ENCODE data around the gene CCDC13. TPM values are rescaled to one million over a fixed set of nuclear protein-coding genes. Genes with fewer than 3 reads are reported as not detected.

Gene CCDC13
- total RNA-seq, 5 donors from 2014 or later (not counting 1 experiment from before 2014, with no cell fraction given), result 0.28 to 2.1 (median 1.3) TPM; not detected in 1

GRCh38 chr3:42752441-42752840, 20.6 kb downstream of the CCDC13 start:
- H3K27me3 Mint-ChIP-seq, result no peaks in the 10 kb centered on the region
- H3K36me3 ChIP-seq (ENCODE audit: control insufficient read depth in 2 of 2, extremely low read depth in 1 of 2, insufficient read depth in 1 of 2, low read length in 1 of 2), result no peaks in the 10 kb centered on the region
- H3K4me1 ChIP-seq (ENCODE audit: control insufficient read depth in 1 of 2, extremely low read depth in 1 of 2, insufficient read depth in 2 of 2, low read length in 2 of 2), result peaks cover 9 to 25% of the 10 kb centered on the region in 2 experiments
- WGBS (ENCODE audit: insufficient coverage), result 97% methylated on average over 4 of the region's 9 CpGs
- peaks cover 17 to 26% (median 24%) of the 10 kb centered on the region in 3 donors for H3K4me1 Mint-ChIP-seq
- no peaks in the 10 kb centered on the region for H3K27me3 ChIP-seq (replicated peaks in 1 of 2; ENCODE audit: control insufficient read depth in 2 of 2, extremely low read depth in 1 of 2, insufficient read depth in 2 of 2, low read length in 1 of 2)
- DNase-seq (no peak), ATAC-seq (replicated peaks in 1 of 4) (no peak)
- H3K9me3 ChIP-seq, result no peaks in the 10 kb centered on the region
- no peak overlapping the region for H3K4me3 ChIP-seq (ENCODE audit: control insufficient read depth in 1 of 2, extremely low read depth in 1 of 2, low read length in 1 of 2)
- no peaks in the 10 kb centered on the region for H3K36me3 Mint-ChIP-seq
- no peak overlapping the region for H3K27ac ChIP-seq (ENCODE audit: low read length)
- POLR2A ChIA-PET, result no interaction called here
- no peaks in the 10 kb centered on the region for H3K9me3 Mint-ChIP-seq
- no peak overlapping the region for H3K27ac Mint-ChIP-seq
- H3K4me3 Mint-ChIP-seq, result no peak overlapping the region
- CTCF ChIA-PET, result interaction anchor here in 1 of 2 donors (0.6 kb wide), 1 partner anchor 191 kb away, joined by 4 read pairs; no protein-coding TSS in a partner anchor

DNA sequence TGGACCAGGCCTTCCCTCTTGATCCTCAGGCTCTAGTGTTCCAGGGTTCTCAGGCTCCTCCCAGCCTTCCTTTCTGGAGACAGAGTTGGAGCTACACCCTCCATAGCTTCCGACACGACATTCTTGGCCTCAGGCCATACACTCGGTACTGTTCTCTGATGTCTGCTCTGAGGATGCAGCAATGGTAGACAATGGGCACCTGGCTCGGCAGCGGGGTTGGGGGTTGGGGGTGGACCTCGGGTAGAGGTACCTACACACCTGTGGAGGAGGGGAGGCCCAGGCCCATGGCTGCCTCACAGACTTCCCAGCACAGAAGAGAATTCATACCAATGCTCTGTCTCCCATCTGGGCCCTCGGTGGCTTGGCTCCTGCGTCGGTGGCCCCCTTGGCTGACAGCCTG, 21.4 kb downstream of the CCDC13 start:
- Mint-ChIP-seq H3K27me3 (no peaks in the 10 kb centered on the region), H3K9me3 (no peaks in the 10 kb centered on the region), H3K4me1 (peaks cover 23 to 34% (median 32%) of the 10 kb centered on the region in 3 donors), H3K4me3 (no peak overlapping the region), H3K36me3 (no peaks in the 10 kb centered on the region), H3K27ac (no peak overlapping the region)
- ChIA-PET POLR2A (interaction anchor here in 1 of 2 donors (0.6 kb wide), 1 partner anchor 520 kb away, joined by 4 read pairs; no protein-coding TSS in a partner anchor), CTCF (interaction anchor here in 1 of 2 donors (0.7 kb wide), 1 partner anchor 18 kb away, joined by 3 read pairs; no protein-coding TSS in a partner anchor)
- no peaks in the 10 kb centered on the region for H3K36me3 ChIP-seq (ENCODE audit: control insufficient read depth in 2 of 2, extremely low read depth in 1 of 2, insufficient read depth in 1 of 2, low read length in 1 of 2)
- no peaks in the 10 kb centered on the region for H3K27me3 ChIP-seq (replicated peaks in 1 of 2; ENCODE audit: control insufficient read depth in 2 of 2, extremely low read depth in 1 of 2, insufficient read depth in 2 of 2, low read length in 1 of 2)
- H3K9me3 ChIP-seq, result no peaks in the 10 kb centered on the region
- no peak for ATAC-seq (replicated peaks in 1 of 4)
- no peak overlapping the region for H3K4me3 ChIP-seq (ENCODE audit: control insufficient read depth in 1 of 2, extremely low read depth in 1 of 2, low read length in 1 of 2)
- 100% methylated on average over 5 of the region's 9 CpGs for WGBS (ENCODE audit: insufficient coverage)
- peaks cover 18 to 34% of the 10 kb centered on the region in 2 experiments for H3K4me1 ChIP-seq (ENCODE audit: control insufficient read depth in 1 of 2, extremely low read depth in 1 of 2, insufficient read depth in 2 of 2, low read length in 2 of 2)
- H3K27ac ChIP-seq (ENCODE audit: low read length), result no peak overlapping the region
- DNase-seq, result no peak

- ATAC-seq (replicated peaks in 1 of 4) (no peak), DNase-seq (no peak)
- no peak overlapping the region for H3K4me3 Mint-ChIP-seq
- H3K4me1 Mint-ChIP-seq, result peaks cover 25 to 39% (median 33%) of the 10 kb centered on the region in 3 donors
- no peaks in the 10 kb centered on the region for H3K27me3 Mint-ChIP-seq
- H3K27me3 ChIP-seq (replicated peaks in 1 of 2; ENCODE audit: control insufficient read depth in 2 of 2, extremely low read depth in 1 of 2, insufficient read depth in 2 of 2, low read length in 1 of 2), result no peaks in the 10 kb centered on the region
- no peaks in the 10 kb centered on the region for H3K9me3 Mint-ChIP-seq
- H3K36me3 ChIP-seq (ENCODE audit: control insufficient read depth in 2 of 2, extremely low read depth in 1 of 2, insufficient read depth in 1 of 2, low read length in 1 of 2), result no peaks in the 10 kb centered on the region
- WGBS (ENCODE audit: insufficient coverage), result 91% methylated on average over 5 of the region's 7 CpGs
- H3K27ac ChIP-seq (ENCODE audit: low read length), result no peak overlapping the region
- no peak overlapping the region for H3K4me3 ChIP-seq (ENCODE audit: control insufficient read depth in 1 of 2, extremely low read depth in 1 of 2, low read length in 1 of 2)
- H3K9me3 ChIP-seq, result no peaks in the 10 kb centered on the region
- H3K36me3 Mint-ChIP-seq, result no peaks in the 10 kb centered on the region
- H3K27ac Mint-ChIP-seq, result no peak overlapping the region
- peaks cover 18 to 40% of the 10 kb centered on the region in 2 experiments for H3K4me1 ChIP-seq (ENCODE audit: control insufficient read depth in 1 of 2, extremely low read depth in 1 of 2, insufficient read depth in 2 of 2, low read length in 2 of 2)
- POLR2A ChIA-PET, result interaction anchor here in 1 of 2 donors (0.5 kb wide), 1 partner anchor 121 kb away, joined by 3 read pairs; no protein-coding TSS in a partner anchor
- CTCF ChIA-PET, result no interaction called here
These were observed 22.2 kb downstream of the CCDC13 start for GRCh38 chr3:42750834-42751233.

DNA sequence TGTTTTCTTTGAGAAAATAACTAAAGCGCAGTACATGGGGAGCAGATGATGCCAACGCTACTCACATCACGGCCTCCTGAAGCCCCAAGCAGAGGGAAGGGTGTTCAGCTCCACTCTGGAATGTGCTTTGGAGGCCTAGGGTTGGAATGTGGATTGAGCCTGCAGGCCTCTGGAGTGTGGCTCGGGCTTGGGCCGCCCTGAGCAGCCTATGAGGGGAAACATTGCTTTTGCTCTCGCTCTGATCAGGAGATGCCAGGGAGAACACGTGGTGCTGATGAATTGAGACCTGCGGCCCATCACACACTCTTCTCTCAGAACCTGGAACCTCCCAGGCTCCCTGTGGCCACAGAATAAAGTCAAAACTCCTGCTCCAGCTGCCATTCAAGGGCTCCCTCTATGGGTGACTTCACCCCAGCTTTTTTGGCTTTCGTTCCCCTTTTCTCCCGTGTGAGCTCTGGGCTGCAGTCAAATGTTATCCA, 23.3 kb downstream of the CCDC13 start:
- Mint-ChIP-seq H3K27ac (no peak overlapping the region), H3K9me3 (no peaks in the 10 kb centered on the region), H3K4me3 (no peak overlapping the region), H3K27me3 (no peaks in the 10 kb centered on the region), H3K36me3 (no peaks in the 10 kb centered on the region), H3K4me1 (peaks cover 23 to 39% (median 26%) of the 10 kb centered on the region in 3 donors)
- no peak for ATAC-seq (replicated peaks in 1 of 4)
- Histone ChIP-seq H3K27me3 (replicated peaks in 1 of 2; ENCODE audit: control insufficient read depth in 2 of 2, extremely low read depth in 1 of 2, insufficient read depth in 2 of 2, low read length in 1 of 2) (no peaks in the 10 kb centered on the region), H3K36me3 (ENCODE audit: control insufficient read depth in 2 of 2, extremely low read depth in 1 of 2, insufficient read depth in 1 of 2, low read length in 1 of 2) (no peaks in the 10 kb centered on the region), H3K4me1 (ENCODE audit: control insufficient read depth in 1 of 2, extremely low read depth in 1 of 2, insufficient read depth in 2 of 2, low read length in 2 of 2) (peaks cover 18 to 40% of the 10 kb centered on the region in 2 experiments), H3K9me3 (no peaks in the 10 kb centered on the region), H3K27ac (ENCODE audit: low read length) (no peak overlapping the region), H3K4me3 (ENCODE audit: control insufficient read depth in 1 of 2, extremely low read depth in 1 of 2, low read length in 1 of 2) (no peak overlapping the region)
- DNase-seq, result peak in 1 of 35 experiments; percentile 19
- 74% methylated on average over 9 of the region's 10 CpGs for WGBS (ENCODE audit: insufficient coverage)
- CTCF ChIA-PET, result no interaction called here
- POLR2A ChIA-PET, result no interaction called here

- H3K27me3 Mint-ChIP-seq, result no peaks in the 10 kb centered on the region
- WGBS (ENCODE audit: insufficient coverage), result 87% methylated on average over 5 of the region's 10 CpGs
These were observed 23.9 kb downstream of the CCDC13 start for GRCh38 chr3:42749025-42749752.

GRCh38 chr3:42747581-42747980, 25.5 kb downstream of the CCDC13 start:
- H3K4me3 ChIP-seq (ENCODE audit: control insufficient read depth in 1 of 2, extremely low read depth in 1 of 2, low read length in 1 of 2), result no peak overlapping the region
- no peaks in the 10 kb centered on the region for H3K27me3 Mint-ChIP-seq
- peak overlapping the region; percentile 27 for H3K27ac ChIP-seq (ENCODE audit: low read length)
- no peaks in the 10 kb centered on the region for H3K36me3 ChIP-seq (ENCODE audit: control insufficient read depth in 2 of 2, extremely low read depth in 1 of 2, insufficient read depth in 1 of 2, low read length in 1 of 2)
- H3K4me3 Mint-ChIP-seq, result peak overlapping the region in 1 of 3 donors; percentile 47
- H3K36me3 Mint-ChIP-seq, result no peaks in the 10 kb centered on the region
- H3K9me3 ChIP-seq, result no peaks in the 10 kb centered on the region
- no peaks in the 10 kb centered on the region for H3K27me3 ChIP-seq (replicated peaks in 1 of 2; ENCODE audit: control insufficient read depth in 2 of 2, extremely low read depth in 1 of 2, insufficient read depth in 2 of 2, low read length in 1 of 2)
- peak; percentile 88 to 98 (median 96) for ATAC-seq (replicated peaks in 1 of 4)
- ChIA-PET POLR2A (no interaction called here), CTCF (interaction anchor here in 1 of 2 donors (0.5 to 1.3 kb wide), 4 partner anchors 65 to 636 kb away, joined by 3 read pairs; no protein-coding TSS in a partner anchor)
- peaks cover 18 to 46% of the 10 kb centered on the region in 2 experiments for H3K4me1 ChIP-seq (ENCODE audit: control insufficient read depth in 1 of 2, extremely low read depth in 1 of 2, insufficient read depth in 2 of 2, low read length in 2 of 2)
- peak in 29 of 35 experiments; percentile 11 to 59 (median 27) for DNase-seq
- H3K4me1 Mint-ChIP-seq, result peaks cover 27 to 45% (median 33%) of the 10 kb centered on the region in 3 donors
- H3K9me3 Mint-ChIP-seq, result no peaks in the 10 kb centered on the region
- 37% methylated on average over 5 of the region's 6 CpGs for WGBS (ENCODE audit: insufficient coverage)
- H3K27ac Mint-ChIP-seq, result peak overlapping the region; percentile 89 to 90

More at GRCh38 chr3:42749025-42749752, 23.9 kb downstream of the CCDC13 start:
- H3K9me3 Mint-ChIP-seq, result no peaks in the 10 kb centered on the region
- POLR2A ChIA-PET, result no interaction called here
- CTCF ChIA-PET, result interaction anchor here in 1 of 2 donors (1.3 kb wide), 1 partner anchor 167 kb away, joined by 3 read pairs; no protein-coding TSS in a partner anchor
- H3K9me3 ChIP-seq, result no peaks in the 10 kb centered on the region
- DNase-seq (no peak), ATAC-seq (replicated peaks in 1 of 4) (no peak)
- no peaks in the 10 kb centered on the region for H3K36me3 ChIP-seq (ENCODE audit: control insufficient read depth in 2 of 2, extremely low read depth in 1 of 2, insufficient read depth in 1 of 2, low read length in 1 of 2)
- peak overlapping the region; percentile 44 to 83 for H3K27ac Mint-ChIP-seq
- peak overlapping the region in 1 of 3 donors; percentile 33 for H3K4me3 Mint-ChIP-seq
- no peaks in the 10 kb centered on the region for H3K36me3 Mint-ChIP-seq
- no peak overlapping the region for H3K27ac ChIP-seq (ENCODE audit: low read length)
- no peaks in the 10 kb centered on the region for H3K27me3 ChIP-seq (replicated peaks in 1 of 2; ENCODE audit: control insufficient read depth in 2 of 2, extremely low read depth in 1 of 2, insufficient read depth in 2 of 2, low read length in 1 of 2)
- H3K4me1 Mint-ChIP-seq, result peaks cover 26 to 41% (median 31%) of the 10 kb centered on the region in 3 donors
- no peak overlapping the region for H3K4me3 ChIP-seq (ENCODE audit: control insufficient read depth in 1 of 2, extremely low read depth in 1 of 2, low read length in 1 of 2)
- peaks cover 18 to 45% of the 10 kb centered on the region in 2 experiments for H3K4me1 ChIP-seq (ENCODE audit: control insufficient read depth in 1 of 2, extremely low read depth in 1 of 2, insufficient read depth in 2 of 2, low read length in 2 of 2)

Data from T-cell (primary cell).